HG03139 (cell line): ENCODE data around the gene LLCFC1.

Experiments used
- ATAC-seq: cut with Tn5 transposase; IDR thresholded peaks from one replicate; pipeline ENCODE4 v1.9.1; 2021; ENCODE audit not compliant: unreplicated experiment

LLCFC1 gene

GRCh38 chr7:142983825-142984224, 44.5 kb downstream of the LLCFC1 start:
- no peak for ATAC-seq

GRCh38 chr7:142984297-142984696, 45.0 kb downstream of the LLCFC1 start:
- no peak for ATAC-seq
